Smooth muscle cell (in vitro differentiated cells): Measurements from ENCODE around the gene TEX2. TPM values are rescaled to one million over a fixed set of nuclear protein-coding genes. Genes with fewer than 3 reads are reported as not detected.

Experiments
- DNase-seq: peaks from one replicate; lab custom pipeline; 2025; ENCODE audit not compliant: unreplicated experiment; lab: John Stamatoyannopoulos, UW
- H2AFZ ChIP-seq: fragments of 200-600 bp; sonication (generic); 2 replicates; pipeline ENCODE4 v1.6.0; 2016; ENCODE audit warnings: antibody characterized with exemption, low read depth, mild to moderate bottlenecking
- H3F3A ChIP-seq: fragments of 200-600 bp; sonication (generic); 2 replicates; pipeline ENCODE4 v1.6.0; 2017; ENCODE audit warnings: antibody characterized with exemption, low read depth
- H3K27ac ChIP-seq: fragments of 200-600 bp; sonication (generic); 2 replicates; pipeline ENCODE4 v1.5.1; 2016; ENCODE audit warnings: low read depth, mild to moderate bottlenecking
- H3K27me3 ChIP-seq: fragments of 200-600 bp; sonication (generic); 2 replicates; pipeline ENCODE4 v1.6.1; 2016; ENCODE audit warnings: low read depth, mild to moderate bottlenecking
- H3K36me3 ChIP-seq: fragments of 200-600 bp; sonication (generic); 2 replicates; pipeline ENCODE4 v1.5.1; 2016; ENCODE audit warnings: low read depth
- H3K4me1 ChIP-seq: fragments of 200-600 bp; sonication (generic); 2 replicates; pipeline ENCODE4 v1.5.1; 2016; ENCODE audit warnings: low read depth
- H3K4me2 ChIP-seq: fragments of 200-600 bp; sonication (generic); 2 replicates; pipeline ENCODE4 v1.6.0; 2016; ENCODE audit warnings: mild to moderate bottlenecking
- H3K4me3 ChIP-seq: fragments of 200-600 bp; sonication (generic); 2 replicates; pipeline ENCODE4 v1.5.1; 2016; ENCODE audit warnings: mild to moderate bottlenecking
- H3K79me2 ChIP-seq: fragments of 200-600 bp; sonication (generic); 2 replicates; pipeline ENCODE4 v1.6.0; 2016; ENCODE audit warnings: low read depth, mild to moderate bottlenecking
- H3K9ac ChIP-seq: fragments of 200-600 bp; sonication (generic); 2 replicates; pipeline ENCODE4 v1.6.0; 2016; ENCODE audit warnings: low read depth
- H3K9me3 ChIP-seq: fragments of 200-600 bp; sonication (generic); replicated peaks from 2 replicates; pipeline ENCODE4 v1.5.1; 2016; ENCODE audit warnings: low read depth
- H4K20me1 ChIP-seq: fragments of 200-600 bp; sonication (generic); 2 replicates; pipeline ENCODE4 v1.6.0; 2016; ENCODE audit warnings: low read depth
- CTCF ChIP-seq: fragments of 200-600 bp; sonication (generic); IDR thresholded peaks from 2 replicates; pipeline ENCODE4 v1.5.1; 2017; ENCODE audit warnings: borderline replicate concordance, mild to moderate bottlenecking, antibody characterized with exemption; ENCODE audit not compliant: insufficient read depth, poor library complexity, severe bottlenecking
- WGBS: methylation state at CpG from one replicate; pipeline ENCODE4 v1.1.7; 2016; ENCODE audit warnings: low lambda C conversion rate; 5-methylcytosine and 5-hydroxymethylcytosine counted together
- polyA plus RNA-seq: library from polyadenylated mRNA; unstranded; fragments of >200 nt; fragmentation: Nextera tagmentation; extraction: Ambion mirVana; gene quantifications from 2 replicates; pipeline ENCODE4 v1.2.1, GENCODE V29; 2016
- total RNA-seq: library from RNA; depleted of rRNA; stranded (reverse); fragments of >200 nt; gene quantifications from 2 replicates; pipeline ENCODE4 v1.2.3, GENCODE V29; 2014

TEX2 gene
- total and polyA plus RNA-seq, 2 experiments from 2014 or later, result 8.6 to 26.2 TPM

- Histone ChIP-seq H3K4me1 (peaks cover 20% of the 10 kb centered on the region), H3F3A (peaks cover 21% of the 10 kb centered on the region), H4K20me1 (peaks cover 4% of the 10 kb centered on the region), H3K9ac (peak overlapping the region; percentile 19), H2AFZ (no peak overlapping the region), H3K27me3 (no peaks in the 10 kb centered on the region), H3K4me2 (peak overlapping the region; percentile 65), H3K27ac (peak overlapping the region; percentile 85), H3K36me3 (no peaks in the 10 kb centered on the region), H3K79me2 (peaks cover 52% of the 10 kb centered on the region), H3K4me3 (no peak overlapping the region), H3K9me3 (no peaks in the 10 kb centered on the region)
- no peak for DNase-seq
- TF ChIP-seq CTCF, result no peak
- 18% methylated on average over 5 of the region's 5 CpGs for WGBS
These were observed 60.2 kb downstream of the TEX2 start for GRCh38 chr17:64202683-64203344.

GRCh38 chr17:64200080-64201032 lies 62.7 kb downstream of the TEX2 start:
- H3K79me2 ChIP-seq, result peaks cover 36% of the 10 kb centered on the region
- H4K20me1 ChIP-seq, result peaks cover 4% of the 10 kb centered on the region
- H3K9ac ChIP-seq, result no peak overlapping the region
- no peak for TF ChIP-seq CTCF
- H2AFZ ChIP-seq, result no peak overlapping the region
- no peak overlapping the region for H3K4me2 ChIP-seq
- H3F3A ChIP-seq, result peaks cover 35% of the 10 kb centered on the region
- no peak for DNase-seq
- H3K27ac ChIP-seq, result no peak overlapping the region
- H3K9me3 ChIP-seq, result no peaks in the 10 kb centered on the region
- peaks cover 26% of the 10 kb centered on the region for H3K4me1 ChIP-seq
- no peaks in the 10 kb centered on the region for H3K36me3 ChIP-seq
- no peaks in the 10 kb centered on the region for H3K27me3 ChIP-seq
- H3K4me3 ChIP-seq, result no peak overlapping the region
- whole genome bisulfite sequencing, result 83% methylated on average over 3 of the region's 3 CpGs

GRCh38 chr17:64198331-64199090 lies 64.5 kb downstream of the TEX2 start:
- Histone ChIP-seq H3K4me3 (no peak overlapping the region), H3K4me2 (peak overlapping the region; percentile 34), H3K79me2 (peaks cover 33% of the 10 kb centered on the region), H2AFZ (no peak overlapping the region), H3K27me3 (no peaks in the 10 kb centered on the region), H3K27ac (no peak overlapping the region), H3K9ac (no peak overlapping the region), H3K9me3 (no peaks in the 10 kb centered on the region), H3K4me1 (peaks cover 26% of the 10 kb centered on the region), H4K20me1 (peaks cover 4% of the 10 kb centered on the region), H3K36me3 (no peaks in the 10 kb centered on the region), H3F3A (peaks cover 31% of the 10 kb centered on the region)
- no peak for DNase-seq
- no peak for TF ChIP-seq CTCF
- WGBS, result 64% methylated on average over 5 of the region's 5 CpGs
